NCI-H2171 (cell line): ENCODE data around the gene KLRD1.
"Not testable (repeated sequence)": the region's sequence is repeated elsewhere in the genome, so short reads cannot be mapped to it uniquely, and the experiment has no call there.

Experiments
- DNase-seq: peaks from one replicate; lab custom pipeline; 2025; lab: John Stamatoyannopoulos, UW

The KLRD1 gene

DNA sequence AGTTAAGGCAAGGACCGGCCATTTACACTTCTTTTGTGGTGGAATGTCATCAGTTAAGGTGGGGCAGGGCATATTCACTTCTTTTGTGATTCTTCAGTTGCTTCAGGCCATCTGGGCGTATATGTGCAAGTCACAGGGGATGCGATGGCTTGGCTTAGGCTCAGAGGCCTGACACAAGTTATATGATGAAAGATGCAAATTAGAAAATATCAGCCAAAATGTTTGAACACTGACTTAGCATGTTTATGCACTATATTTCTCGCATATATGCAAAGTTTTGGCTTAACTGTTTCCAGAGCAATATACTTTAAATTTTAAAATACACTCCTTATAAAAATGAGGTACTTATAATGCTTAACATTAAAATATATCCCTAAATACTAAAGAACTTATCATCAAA is 30.8 kb downstream of the KLRD1 start:
- not testable (repeated sequence) for DNase-seq

DNA sequence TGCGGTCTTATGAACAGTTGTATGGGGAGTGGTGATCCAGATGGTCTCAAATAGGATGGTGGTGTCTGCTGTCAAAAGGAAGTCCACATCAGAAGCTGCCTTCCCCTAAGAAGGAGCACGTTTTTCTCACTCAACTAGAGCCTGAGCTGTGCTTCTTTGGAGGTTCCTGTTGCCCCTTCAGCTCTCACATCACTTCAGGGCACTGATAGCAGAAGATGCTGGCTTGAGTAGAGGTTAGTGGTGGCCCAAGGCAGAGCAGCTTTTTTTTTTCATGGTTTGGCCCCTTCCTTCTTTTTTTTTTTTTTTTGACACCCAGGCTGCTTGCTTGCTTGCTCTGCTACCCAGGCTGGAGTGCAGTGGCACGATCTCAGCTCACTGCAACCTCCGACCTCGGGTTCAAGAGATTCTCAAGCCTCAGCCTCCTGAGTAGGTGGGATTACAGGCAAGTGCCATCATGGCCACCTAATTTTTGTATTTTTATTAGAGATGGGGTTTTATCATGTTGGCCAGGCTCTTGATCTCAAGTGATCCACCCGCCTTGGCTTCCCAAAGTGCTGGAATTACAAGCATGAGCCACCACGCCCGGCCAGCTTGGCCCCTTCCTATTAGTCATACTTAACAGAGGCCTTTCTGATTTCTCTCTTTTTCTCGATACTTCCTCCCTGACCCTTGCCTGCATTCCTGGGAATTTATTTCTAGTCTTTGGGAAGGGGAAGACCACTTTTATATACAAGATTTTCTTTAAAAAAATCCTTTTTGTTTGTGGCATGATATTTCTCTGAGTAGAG is 31.6 kb downstream of the KLRD1 start:
- no peak for DNase-seq

DNA sequence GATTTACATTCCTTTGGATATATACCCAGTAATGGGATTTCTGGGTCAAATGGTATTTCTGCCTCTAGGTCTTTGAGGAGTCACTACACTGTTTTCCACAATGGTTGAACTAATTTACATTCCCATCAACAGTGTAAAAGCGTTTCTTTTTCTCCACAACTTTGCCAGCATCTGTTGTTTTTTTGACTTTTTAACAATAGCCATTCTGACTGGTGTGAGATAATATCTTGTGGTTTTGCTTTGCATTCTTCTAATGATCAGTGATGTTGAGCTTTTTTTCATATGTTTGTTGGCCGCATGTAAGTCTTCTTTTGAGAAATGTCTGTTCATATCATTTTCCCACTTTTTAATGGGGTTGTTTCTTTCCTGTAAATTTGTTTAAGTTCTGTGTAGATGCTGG is 33.3 kb downstream of the KLRD1 start:
- DNase-seq, result not testable (repeated sequence)

DNA sequence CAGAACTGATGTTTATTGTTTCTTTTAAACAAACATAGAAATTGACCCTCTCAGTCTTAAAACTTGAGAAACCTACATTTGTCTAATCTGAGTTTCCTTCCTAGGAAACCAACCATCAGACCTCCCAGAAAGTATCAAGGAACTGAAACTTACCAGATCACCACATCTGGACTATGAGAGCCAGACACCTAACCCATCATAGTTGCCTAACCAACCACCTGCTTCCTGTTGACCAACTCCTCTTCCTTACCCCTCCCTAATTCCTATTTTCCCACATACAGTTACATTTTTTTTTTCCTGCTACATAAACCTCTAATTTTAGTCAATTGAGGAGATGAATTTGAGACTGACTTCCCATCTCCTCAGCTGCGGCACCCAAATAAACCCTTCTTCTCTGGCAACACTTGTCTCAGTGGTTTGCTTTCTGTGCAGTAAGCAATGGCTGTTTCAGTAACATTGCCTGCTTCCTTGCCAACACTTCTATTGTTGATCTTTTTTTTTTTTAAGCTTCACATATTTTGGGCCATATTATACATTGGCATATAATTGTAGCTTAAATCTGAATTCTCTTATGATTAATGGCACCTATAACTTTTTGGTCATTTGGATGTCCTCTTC is 34.3 kb downstream of the KLRD1 start:
- DNase-seq, result no peak

DNA sequence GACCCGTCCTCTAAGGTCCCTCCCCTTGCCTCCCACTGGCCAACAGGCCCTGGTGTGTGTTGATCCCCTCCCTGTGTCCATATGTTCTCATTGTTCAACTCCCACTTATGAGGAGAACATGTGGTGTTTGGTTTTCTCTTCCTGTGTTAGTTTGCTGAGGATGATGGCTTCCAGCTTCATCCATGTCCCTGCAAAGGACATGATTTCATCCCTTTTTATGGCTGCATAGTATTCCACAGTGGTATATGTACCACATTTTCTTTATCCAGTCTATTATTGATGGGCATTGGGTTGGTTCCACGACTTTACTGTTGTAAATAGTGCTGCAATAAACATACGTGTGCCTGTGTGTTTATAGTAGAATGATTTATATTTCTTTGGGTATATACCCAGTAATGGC is 43.8 kb downstream of the KLRD1 start:
- not testable (repeated sequence) for DNase-seq

DNA sequence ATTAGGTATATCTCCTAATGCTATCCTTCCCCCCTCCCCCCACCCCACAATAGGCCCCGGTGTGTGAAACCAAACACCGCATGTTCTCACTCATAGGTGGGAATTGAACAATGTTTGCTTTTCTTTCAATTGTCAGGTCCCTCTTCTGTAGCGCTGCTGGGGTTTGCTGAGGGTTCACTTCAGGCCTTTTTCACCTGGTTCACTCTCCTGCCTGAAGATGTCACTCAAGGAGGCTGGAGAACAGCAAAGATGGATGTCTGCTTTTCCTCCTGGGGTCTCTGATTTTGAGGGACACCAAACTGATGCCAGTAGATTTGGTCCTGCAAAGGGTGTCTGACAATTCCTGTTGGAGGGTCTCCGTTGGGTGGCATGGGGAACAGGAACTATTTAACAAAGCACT is 46.4 kb downstream of the KLRD1 start:
- DNase-seq, result no peak

DNA sequence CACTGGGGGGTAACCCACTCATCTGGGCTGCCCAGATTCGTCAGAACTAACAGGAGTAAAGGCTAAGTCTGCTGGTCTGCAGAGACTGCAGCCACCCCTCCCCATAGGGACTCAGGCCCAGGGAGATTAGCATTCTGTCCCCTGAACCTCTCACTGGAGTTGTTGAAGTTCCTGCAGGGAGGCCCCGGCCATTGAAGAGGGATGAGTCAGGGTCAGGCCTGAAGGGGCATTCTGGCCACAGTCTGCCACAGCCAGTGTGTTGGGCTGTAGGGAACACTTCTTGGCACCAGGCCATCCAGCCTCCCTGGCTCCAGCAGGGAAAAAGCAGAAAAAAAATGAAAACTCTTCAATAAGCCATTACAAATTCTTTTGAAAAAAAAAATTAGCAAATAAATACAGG is 46.8 kb downstream of the KLRD1 start:
- no peak for DNase-seq

DNA sequence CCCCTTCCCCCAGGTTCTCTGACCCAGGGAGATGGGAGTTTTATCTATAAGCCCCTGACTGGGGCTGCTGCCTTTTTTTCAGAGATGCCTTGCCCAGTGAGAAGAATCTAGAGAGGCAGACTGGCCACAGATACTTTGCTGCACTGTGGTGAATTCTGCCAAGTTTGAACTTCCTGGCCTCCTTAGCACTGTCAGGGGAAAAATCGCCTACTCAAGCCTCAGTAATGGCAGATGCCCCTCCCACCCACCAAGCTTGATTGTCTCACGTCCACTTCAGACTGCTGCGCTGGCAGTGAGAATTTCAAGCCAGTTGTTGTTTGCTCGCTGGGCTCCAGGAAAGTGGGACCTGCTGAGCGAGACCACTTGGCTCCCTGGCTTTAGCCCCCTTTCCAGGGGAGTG is 50.5 kb downstream of the KLRD1 start:
- no peak for DNase-seq

DNA sequence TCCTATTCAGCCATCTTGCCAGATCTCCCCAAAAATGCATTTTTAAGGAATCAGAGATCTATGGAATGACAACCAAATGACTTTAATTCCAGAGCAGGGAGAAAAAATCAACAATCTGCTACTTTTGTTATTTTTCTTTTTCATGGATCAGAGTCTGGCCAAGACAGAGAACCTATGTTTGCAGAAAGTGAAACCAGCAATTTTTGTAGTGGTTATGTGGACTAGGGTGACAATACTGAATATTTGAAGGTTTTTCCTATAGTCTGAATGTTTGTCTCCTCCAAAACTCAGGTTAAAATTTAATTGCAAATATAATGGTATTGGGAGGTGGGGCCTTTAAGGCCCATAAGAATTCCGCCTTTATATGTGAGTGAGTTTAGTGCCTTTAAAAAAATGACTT is 51.3 kb downstream of the KLRD1 start:
- DNase-seq, result no peak

DNA sequence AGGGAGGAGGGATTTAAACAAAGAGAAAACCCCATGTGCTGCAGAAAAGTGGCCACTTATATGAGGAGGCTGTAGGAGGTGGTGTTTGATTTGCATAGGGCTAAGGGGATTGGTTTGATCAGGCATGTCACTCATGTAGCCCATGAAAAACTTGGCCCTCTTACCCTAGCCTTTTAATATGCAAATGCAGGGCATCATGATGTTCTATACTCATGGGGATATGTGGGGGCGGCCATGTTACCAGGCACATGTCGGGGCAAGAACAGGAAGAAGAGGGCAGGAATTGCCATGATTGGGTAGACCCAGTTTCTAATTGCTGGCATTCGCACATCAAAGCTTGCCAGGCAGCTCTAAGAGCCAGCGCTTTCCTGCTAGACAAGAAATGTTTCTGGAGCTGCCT is 53.4 kb downstream of the KLRD1 start:
- no peak for DNase-seq

DNA sequence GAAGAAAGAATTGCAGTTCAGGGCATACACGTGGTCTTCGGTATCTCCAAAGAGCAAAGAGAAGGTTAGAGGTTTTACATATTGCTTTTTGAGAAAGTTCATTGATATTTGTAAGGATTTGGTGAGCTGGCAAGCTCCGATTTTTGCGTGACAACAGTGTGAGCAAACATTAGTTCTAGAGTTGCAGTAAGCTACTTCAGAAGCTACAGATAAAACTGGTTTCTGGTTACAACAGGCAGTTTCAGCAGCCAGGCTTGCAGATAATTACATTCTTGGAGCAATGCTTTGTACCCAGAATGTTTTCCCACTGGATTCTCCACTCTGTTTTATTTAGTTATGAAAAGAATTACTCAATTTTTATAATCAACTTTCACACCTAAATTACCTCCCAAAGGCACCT is 54.0 kb downstream of the KLRD1 start:
- DNase-seq, result no peak

DNA sequence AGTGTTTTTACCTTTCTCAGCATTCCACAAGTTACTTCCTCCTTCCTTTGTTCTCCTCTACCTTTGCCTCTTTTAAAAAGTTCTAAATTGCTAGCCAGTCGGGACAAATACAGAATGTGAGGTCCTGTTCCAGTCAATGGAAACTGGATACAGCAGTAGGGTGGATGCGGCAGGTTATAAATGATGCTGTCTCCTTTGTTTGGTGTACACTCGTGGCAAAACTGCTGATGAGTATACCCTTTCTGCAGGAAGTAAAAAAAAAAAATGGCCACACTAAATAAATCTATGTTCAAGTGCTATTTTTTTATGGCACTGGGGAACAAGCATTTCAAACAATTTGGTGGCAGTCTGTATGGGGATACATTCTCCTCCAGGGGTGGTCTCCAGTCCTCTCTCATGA is 54.7 kb downstream of the KLRD1 start:
- DNase-seq, result no peak

DNA sequence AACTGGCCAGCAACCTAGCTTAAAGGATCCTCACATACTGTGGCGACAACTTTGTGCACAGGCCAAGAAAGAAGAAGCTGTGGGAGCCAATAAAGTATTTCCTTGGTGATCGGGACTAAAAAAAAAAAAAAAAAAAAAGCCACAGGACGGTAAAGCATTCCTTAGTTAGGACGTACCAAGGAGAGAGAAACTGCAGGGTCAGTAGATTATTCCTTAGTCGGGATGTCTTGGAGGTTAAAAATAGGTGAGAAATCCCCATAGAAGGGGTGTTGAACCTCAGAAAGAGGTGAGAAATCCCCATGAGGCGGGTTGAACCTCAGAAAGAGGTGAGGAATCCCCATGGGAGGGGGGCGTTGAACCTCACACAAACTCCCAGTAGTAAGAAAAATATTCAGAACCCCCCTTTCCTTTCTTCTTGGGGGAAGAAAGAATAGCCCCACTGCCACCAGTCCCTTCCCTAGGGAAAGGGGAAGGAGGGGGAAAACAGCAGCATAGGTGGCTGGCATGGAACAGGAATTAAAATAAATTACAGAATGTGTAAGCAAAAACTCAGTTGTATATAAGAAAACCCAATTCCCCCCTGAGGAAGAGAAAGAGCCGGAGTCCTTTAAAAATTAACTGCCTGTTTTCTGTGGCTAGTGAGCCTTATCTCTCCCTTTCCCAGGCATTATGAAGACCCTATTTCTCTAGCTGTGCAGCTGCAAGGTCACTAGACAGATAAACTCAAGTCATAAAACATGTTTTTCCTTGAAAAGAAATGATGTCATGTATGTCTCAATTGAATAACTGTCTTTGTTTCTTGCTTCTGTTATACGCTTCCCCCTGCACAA is 55.4 kb downstream of the KLRD1 start:
- no peak for DNase-seq

DNA sequence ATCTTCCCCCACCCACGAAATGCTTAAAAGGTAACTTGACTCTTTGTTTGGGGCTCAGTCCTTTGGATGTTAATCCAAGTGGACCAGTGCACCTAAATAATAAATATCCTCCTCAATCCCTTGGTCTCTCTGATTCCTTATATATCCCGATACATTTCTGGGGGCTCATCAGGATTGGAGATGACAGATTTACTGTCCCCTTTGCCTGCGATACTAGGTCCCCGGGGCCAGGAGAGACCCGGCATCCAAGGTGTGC is 55.9 kb downstream of the KLRD1 start:
- DNase-seq, result no peak

DNA sequence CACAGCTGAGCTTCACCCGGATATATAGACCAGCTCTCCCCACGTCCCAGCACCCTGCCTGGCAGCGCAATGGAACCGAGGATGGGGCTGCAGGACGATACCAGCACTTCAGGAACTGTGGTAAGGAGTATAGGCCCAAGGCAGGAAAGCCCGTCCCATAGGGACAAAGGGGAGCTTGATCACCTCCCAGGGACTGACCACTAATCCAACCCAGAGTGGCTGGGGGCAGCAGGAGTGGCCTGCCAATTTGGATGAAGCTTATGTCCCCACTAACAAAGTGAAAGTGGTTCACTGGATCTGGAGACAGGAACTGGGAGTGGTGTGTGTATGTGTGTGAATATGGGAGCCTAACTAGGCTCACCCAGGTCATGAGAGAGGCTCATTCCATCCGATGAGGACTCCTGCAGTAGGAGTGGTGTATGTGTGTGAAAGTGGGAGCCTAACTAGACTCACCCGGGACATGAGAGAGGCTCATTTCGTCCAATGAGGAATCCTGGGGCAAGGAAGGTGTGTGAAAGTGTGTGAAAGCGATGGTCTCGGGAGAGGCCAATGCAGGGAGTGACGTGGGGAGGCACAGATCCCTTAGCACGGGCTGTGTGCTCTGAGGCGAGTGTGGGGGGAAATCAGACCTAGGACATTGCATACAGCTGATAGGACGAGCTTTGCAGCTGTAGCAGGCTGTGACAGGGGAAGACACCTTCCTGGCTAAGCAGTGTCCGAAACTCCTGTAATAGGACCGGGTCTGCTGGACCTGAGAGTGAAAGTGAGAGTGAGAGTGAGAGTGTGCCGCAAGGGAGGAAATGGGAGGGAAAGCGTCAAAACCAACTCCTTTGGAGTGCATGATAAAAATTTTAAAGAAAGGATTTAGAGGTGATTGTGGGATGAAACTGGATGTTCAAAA is 56.5 kb downstream of the KLRD1 start:
- no peak for DNase-seq

DNA sequence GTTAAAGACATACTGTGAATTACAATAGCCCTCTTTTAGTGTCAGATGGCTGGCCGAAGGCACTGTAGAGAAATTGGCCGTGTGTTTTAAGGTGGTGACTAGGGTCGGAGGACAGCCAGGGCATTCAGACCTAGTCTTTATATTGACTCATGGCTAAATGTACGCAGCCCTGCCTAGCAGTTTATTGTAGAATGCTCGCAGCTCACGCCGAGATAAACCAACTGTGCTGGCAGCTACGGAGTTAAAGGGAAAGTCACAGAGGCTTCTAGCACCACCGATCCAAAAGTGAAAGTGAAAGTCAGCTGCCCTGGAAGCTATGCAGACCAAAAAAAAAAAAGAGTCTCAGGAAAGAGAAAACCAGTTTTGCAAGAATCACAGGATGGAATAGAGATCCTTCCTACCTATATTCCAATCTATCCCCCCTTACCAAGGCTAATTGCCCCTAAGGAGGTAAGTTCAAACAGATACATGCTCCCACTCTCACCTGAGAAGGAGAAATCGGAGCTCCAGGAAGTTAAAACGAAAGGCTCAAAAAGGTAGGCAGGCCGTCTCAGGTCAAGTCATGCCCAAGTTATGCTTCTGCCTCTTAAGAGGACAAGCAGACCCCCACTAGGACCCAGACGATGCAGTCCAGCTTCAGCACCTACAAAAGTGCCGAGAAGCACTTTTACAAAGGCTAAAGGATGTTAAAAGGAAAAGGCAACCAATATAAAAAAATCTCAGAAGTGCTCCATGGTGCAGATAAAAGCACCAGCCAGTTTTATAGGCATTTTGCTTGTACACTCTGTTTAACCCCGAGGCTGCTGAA is 57.3 kb downstream of the KLRD1 start:
- DNase-seq, result no peak

DNA sequence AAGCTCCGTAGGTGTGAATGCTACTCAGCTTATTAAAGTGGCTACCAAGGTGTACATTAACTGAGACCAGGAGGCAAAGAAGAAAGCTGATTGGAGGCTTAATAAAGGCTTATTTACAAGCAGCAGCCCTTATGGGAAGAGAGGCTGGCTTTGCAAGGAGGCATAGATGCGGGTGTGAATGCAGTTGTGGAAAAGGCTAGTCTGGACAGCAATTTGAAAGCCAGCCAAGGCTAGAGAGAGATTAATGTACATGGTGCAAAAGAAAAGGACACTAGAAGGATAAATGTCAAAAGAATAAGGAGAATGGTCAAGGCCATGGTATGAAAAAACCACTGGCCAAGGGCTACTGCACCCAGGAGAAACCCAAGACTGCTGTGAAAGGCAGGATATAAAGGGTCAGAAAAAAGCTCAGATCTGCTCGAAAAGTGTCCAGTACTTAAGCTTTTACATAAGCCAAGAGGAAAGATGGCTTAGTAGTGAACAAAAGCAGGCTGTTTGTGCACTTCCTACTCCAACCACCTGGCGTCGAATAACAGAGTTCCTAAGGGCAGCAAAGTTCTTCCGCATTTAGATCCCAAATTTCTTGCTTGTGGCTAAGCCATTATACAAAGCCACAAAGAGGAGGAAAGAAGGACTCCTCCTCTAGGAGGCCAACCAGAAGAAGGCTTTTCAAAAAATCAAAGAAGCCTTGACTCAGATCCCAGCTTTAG is 58.2 kb downstream of the KLRD1 start:
- DNase-seq, result no peak

DNA sequence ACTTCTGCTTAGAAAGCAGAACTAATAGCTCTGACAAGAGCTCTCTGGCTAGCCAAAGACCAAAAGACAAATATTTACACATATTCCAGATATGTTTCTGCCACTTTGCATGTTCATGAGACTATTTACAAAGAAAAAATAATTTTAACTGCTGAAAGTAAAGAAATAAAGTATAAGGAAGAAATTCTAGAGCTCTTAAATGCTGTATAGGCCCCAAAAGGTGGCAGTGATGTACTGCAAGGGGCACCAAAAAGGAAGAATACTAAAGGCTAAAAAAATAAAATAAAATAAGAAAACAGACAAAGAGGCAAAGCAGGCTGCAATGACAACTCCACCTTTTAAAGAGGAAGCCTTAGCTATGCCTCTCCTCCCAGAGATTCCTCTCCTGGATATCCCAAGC is 59.2 kb downstream of the KLRD1 start:
- DNase-seq, result no peak

DNA sequence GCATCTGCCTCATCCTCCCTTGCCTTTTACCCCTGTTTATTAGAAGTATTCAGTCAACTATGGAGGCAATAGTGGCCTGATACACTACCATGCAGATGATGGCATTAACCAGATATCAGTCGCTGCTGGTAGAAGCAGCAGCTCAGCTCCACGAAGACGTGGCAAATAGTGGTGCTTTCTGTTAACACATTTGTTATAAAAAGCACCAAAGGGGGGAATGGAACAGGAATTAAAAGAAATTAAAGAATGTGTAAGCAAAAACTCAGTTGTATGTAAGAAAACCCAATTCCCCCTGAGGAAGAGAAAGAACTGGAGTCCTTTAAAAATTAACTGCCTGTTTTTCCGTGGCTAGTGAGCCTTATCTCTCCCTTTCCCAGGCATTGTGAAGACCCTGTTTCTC is 60.0 kb downstream of the KLRD1 start:
- not testable (repeated sequence) for DNase-seq

DNA sequence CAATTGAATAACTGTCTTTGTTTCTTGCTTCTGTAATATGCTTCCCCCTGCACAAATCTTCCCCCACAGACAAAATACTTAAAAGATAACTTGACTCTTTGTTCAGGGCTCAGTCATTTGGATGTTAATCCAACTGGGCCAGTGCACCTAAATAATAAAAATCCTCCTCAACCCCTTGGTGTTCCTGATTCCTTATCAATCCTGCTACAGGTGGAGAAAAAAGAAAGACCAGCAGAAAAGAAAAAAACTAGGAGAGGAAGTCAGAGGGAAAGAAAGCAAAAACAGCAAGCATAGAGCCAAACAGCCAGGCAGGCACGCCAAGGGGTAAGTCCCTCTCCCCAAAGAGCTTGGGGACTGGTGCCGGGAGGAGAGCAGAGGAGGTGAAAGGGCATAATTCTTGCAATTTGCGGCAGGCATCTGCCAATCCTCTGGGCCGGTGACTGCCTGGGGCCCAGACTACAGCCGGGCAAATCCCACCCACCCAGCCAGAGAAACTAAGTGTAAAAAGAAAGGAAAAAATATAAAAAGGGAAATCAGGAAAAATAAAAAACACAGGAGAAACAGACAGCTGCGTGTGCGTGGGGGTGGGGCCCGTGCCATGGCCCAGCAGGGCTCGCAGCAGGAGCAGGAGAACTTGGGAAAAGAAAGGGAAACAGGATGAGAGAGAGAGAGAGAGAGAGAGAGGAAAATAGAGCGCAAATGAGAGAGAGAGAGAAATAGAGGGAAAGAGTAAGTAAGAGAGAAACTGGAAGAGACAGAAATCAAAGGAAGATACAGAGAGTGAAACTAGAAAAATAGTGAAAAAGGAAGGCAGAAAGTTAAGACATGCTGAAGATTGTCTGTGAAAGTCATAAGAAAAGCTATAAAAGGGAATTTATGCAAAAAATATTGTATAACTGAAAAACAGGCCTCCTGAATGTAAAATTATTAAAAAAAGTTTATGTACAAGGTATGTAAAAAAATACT is 60.8 kb downstream of the KLRD1 start:
- DNase-seq, result no peak
